Activated gamma-delta T cell (primary cell): ENCODE measurements around the gene SHROOM3.
"Not testable (repeated sequence)": the region's sequence is repeated elsewhere in the genome, so short reads cannot be mapped to it uniquely, and the experiment has no call there.

Experiments
- DNase-seq: peaks from one replicate; lab custom pipeline; 2025; lab: John Stamatoyannopoulos, UW

Gene SHROOM3

DNA sequence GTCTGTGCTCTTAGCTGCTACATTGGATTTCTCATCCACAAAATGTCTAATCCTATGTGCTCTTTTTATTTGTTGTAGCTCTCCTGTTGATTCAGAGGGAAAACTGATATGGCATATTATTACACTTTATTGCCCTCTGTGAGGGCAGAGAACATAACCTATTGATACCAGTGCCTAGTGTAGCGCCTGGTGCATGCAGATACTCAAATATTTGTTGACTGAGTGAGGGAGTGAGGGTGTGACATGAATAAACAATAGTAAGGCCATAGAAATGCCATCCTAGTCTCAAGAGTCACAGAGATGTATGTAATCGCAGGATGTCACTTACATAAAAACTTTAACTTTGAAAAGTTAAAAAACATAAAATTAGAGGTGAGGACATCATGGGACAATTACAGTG is 159.1 kb downstream of the SHROOM3 start:
- no peak for DNase-seq

DNA sequence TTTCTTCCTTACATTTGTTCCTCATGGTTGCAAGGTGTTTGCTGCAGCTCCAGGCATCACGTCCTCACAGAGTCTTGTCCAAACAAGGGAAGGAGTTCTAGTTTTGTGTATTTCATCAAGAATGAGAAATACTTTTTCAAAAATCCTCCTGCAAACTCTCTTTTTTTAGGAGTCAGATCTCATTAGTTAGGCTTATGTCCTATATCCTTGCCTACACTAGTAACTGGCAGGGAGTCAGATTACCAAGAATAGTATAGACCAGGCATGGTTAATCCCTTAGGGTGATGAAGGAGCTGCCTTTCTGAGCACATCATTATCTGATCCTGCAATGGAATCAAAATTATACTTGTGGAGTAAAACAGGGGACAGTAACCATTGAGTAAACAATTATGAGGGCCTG is 160.4 kb downstream of the SHROOM3 start:
- no peak for DNase-seq

DNA sequence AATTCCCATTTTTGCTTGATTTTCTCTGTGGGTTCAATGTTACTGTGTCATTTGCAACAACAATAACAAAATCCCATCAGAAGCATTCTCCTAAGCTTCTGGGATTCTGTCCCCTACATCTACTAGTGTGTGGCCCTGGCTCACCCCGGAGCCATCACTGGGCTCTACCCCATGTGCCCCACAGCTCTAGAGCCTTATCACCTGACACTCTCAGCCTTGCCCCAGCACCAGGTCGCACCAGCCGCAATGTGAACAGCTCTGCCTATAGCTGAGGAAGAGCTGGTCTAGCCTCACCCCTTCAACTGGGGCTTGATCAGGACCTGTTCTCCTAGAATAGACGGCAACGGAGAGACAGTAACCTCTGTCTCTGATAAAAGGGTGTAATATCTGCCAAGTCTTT is 161.7 kb downstream of the SHROOM3 start:
- no peak for DNase-seq

DNA sequence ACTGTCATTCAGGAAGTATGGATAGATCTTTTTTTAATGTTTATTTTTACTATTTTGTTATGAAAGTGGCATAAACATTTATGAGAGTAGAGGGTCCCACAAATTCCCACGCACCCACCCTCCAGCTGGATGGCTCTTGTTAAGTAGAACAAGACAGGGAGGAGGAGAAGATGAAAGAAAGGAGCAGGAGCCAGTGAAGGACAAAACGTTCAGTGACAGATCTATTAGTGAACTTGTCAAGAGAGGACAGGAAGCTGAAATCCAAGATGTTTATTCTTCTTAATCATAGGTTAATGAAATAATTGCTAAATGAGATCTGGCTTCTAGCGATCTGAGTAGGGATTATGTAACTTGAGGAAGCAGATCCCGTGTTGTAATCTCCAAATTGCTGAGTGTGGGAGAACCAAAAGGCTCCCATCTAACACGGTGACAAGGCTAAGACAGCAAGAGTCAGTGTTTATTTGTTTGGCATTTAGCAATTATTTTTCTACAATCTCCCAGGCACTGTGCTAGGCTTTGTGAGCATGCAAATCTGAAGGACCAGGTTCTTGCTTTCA is 162.5 kb downstream of the SHROOM3 start:
- DNase-seq = no peak

DNA sequence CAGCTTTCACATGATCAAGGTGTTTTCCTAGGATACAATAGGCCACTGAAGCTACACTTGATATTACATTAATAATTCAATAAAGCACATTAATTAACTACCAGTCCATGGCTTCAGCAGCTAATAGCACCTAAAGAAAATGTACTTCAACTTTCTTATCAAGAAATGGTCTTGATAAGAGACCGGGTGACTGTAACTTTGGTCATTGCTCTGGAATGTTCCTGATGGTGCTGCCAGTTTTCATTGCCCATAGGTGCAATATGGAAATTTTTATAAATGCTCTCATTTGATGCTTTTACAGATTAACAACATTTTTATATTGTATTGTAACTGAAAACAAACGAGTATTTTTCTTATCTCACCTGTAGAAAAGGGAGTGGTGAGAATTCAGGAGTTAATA is 165.4 kb downstream of the SHROOM3 start:
- no peak for DNase-seq

DNA sequence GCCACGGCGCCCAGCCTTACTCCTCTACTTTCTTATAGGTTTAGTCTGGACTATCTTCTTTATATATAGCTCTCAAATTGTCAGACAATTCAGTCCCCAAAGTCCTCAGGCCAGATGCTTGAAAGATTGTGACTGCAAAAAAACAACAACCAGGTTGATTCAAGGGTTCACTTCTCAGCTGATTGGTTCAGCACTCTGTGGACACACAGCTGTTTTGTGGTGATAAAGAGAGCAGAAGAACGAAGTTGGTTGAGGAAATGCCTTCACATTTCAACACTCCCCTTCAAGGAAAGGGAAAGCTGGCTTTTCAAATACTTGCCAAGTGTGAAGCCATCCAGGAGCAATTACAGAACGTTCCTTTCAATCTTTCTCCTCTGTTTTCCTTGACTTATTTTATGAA is 166.8 kb downstream of the SHROOM3 start:
- DNase-seq = no peak

DNA sequence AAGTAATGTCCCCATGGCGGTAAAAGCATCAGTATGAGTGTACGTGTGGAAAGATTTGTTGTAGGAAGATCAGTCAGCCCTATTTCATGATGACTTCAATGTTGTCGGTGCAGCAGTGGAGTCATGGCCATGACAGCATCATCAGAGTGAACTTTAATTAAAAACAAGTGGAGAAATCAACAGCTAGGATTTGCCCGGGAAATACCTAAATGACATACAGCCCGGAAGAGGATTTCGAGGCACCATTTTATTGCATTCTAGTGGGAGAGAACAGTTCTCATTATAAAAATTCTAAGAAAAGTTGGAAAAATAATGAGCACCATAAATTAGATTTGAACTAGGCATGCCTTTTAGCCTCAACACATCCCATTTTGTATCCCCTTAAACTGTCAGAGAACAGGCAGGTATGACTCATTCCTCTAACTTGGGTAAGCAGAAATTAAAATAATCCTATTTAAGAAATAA is 170.1 kb downstream of the SHROOM3 start:
- no peak for DNase-seq

DNA sequence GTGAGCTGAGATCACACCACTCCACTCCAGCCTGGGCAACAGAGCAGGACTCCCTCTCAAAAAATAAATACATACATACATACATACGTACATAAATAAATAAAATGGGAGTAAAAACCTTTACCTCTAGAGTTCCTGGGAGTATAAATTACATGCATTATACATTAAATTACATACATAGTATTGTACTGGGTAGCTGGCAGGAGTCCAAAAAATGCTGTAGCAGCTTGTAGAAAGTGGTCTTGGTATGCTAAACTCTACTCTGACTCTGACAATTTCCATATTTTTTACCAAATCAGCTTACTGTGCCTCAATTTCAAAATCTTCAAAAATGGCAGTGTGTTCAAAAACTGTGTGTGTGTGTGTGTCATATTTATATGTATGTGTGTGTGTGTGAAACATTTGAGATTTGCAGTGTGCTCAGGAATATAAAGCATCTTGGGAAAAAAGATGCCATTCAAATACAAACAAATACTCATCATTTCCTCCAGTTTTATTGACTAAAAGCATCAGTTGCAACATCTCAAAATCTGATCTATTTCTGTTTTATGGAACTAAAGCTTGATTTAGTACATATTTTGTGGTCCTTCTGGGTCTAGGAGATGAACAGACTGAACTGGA is 171.7 kb downstream of the SHROOM3 start:
- DNase-seq = no peak

DNA sequence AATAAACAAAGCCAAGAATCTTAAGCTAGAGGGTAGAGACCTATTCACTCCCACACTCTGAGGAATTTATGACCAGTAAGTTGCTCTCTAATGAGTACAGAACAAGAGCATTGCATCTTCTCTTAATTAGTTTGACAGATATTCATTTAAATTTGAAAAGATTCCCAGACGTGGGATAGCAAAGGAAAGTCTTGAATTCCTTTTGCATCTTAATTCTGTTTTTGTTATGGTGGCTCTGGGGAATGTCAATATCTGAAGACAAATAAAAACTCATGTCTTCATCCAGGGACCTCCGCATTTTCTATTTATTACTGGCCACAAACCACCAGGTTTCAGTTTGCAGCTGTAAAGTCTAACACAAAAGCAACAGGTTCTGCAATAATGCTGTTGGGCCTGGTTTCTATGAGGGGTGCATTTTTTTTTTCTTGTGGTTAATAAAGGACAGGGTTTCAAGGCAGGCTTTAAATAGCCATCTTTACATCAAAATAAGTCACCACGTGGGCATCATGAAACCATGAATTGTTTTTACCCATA is 172.3 kb downstream of the SHROOM3 start:
- no peak for DNase-seq

DNA sequence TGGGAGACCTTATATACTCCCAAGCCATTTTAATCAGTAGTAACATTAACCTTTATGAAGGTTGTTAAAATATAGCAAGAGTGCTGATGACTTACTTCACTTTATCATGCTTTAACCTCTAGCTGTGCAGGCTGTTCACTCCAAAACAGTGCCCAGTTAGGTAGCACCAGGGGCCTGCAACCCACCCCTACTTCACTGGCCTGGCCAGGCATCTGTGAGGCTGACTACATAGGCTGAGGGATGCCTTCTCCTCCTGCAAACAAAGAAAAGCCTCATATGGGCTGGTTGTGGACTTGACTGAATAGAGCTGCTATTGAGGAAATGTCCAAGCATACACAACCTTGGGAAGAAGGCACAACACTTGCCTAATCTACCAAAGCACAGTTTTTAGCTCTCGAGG is 172.8 kb downstream of the SHROOM3 start:
- DNase-seq = no peak

DNA sequence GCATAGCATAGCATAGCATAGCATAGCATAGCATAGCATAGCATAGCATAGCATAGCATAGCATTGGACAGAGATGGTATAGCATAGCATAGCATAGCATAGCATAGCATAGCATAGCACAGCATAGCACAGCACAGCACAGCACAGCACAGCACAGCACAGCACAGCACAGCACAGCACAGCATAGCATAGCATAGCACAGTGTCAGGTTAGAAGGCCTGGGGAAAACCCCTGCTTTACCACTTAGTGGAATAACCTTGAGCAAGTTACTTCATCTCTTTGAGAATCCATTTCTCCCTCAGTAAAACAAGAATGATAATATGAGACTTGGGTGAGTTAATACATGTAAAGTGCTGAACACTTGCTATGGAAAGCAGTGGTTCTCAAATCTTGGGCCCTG is 173.5 kb downstream of the SHROOM3 start:
- DNase-seq = not testable (repeated sequence)

DNA sequence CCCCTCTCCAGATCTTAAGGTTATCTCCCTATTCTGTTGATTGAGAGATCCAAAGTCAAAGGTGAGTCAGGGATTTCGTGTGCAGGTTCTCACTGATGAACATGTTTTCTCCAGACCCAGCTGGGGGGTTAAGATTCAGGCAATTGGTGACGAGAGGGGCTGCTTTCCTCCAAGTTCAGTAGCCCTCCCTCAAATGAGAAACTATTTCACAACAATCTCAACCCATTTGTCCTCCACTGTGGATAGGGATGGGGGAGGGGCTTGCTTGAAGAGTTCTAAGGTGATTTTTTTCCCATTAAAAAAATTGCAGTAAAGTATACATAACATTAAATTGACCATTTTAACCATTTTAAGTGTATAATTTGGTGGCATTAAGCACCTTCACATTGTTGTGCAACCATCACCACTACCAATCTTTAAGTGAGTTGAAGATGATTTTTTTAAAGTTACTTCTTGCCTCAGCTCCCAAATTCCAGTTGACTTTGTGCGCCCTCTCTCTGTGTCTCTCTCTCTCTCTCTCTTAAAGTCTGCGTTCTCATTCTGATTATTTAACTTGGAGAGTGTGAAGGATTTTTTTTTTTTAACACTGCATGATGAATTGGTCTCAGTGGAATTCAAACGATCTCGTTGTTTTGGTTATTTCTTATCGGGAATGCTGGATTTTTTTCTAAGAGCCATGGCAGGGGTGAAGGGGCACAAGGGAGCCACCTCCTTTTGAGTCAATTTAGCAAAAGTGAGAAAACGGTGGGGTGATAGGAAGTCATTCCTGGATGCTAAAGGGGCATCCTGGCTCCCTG is 175.9 kb downstream of the SHROOM3 start:
- no peak for DNase-seq

DNA sequence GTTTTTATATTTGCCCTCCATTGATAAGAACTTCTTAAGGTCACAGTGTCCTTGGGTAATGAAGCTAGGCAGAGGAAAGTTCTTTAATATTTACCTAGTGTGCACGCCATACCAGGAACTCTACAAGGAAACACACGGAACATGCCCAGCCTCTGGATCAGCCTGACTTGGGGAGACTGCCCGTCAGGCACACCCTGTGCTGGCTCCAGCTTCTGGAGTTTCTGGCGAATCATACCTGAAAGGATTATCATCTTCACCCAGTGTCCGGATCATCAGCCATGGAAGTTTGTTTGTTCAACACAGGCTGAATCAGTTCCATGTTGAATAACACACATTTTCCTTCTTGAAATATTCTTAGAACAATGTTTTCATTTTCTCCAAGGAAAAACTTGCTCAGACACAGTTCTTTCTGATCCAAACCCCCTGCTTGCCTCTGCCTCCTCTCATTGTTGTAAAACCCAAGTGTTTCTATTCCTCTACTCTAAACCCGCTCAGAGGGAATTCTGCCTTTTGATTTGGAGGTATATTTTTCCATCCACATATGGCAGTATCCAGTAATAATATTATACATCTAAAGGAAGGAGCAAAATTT is 176.7 kb downstream of the SHROOM3 start:
- no peak for DNase-seq

DNA sequence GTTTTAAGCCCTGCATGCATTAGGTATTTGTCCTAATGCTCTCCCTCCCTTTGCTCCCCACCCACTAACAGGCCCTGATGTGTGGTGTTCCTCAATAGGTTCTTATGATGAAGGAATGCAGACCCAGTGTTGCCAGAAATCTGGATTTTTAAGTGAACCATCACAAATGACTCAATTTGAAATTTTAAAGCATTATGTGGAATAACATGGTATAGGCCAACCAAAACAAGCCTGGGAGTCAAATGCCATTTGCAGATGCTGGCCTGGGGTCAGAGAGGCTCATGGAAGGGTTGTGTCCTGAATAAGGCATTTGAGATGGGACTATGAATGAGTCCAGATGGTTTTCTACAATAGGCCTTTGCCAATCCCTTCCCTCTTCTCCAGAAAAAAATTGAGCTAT is 179.6 kb downstream of the SHROOM3 start:
- DNase-seq = no peak

DNA sequence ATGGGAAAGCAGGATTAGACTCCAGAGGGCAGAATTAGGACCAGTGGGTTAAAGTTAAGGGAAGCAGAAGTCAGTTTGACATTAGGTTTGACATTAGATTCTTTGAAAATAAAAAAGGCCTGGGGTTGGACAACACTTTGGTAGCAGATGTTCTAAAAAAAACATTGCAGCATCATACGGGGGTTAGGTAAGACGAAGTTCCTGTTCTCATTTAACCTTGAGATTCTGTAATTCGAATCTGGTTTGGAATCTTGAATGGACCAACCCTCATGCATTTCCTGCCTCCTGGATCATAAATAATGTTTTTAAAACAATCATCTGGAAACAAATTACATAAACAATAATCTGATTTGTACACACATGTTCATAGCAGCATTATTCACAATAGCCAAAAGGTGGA is 181.0 kb downstream of the SHROOM3 start:
- DNase-seq = no peak

DNA sequence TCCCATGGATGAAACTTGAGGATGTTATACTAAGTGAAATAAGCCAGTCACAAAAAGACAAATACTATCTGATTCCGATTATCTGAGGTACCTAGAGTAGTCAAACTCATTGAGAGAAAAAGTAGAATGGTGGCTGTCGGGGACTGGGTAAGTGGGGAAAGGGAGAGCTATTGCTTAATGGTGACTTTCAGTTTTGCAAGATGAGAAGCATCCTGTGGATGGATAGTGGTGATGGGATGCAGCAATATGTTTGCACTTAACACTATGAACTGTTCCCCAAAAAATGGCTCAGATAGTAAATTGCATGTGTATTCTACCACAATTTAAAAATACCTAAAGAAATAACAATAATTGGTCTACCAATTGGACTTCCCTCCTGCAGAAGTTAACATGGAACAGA is 181.5 kb downstream of the SHROOM3 start:
- no peak for DNase-seq

DNA sequence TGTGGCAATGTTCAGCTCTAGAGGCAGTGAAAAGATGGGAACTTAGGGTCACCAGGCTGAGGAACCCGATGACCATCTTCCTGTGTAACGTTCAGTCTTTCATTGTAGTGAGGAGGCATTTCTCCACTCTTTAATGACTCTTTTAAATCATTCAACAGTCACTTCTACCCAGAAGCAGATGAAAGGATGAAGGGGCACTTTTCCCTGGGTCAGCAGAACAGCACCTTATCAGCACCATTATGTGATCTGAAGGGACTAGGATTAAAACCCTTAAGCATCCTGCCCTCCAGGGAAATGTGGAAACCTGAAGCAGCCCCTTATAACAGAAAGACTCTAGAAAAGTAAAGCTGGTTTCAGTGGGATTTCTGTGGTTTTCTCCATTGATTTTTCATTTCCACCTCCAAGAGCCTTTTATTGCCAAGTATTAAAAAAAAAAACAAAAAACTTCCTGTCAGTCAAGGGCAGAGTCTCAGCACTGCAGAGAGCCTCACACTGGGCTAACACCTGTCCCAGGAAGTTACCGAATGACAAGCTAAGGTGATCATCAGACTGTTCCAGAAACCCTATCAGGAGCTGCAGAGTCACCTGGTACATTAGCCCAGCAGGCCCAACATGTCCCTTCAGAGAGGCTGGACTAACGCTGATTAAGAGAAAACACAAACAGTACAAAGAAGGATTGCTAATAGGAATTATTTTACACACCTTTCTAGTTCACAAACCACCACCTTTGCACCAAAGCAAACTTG is 185.9 kb downstream of the SHROOM3 start:
- no peak for DNase-seq

DNA sequence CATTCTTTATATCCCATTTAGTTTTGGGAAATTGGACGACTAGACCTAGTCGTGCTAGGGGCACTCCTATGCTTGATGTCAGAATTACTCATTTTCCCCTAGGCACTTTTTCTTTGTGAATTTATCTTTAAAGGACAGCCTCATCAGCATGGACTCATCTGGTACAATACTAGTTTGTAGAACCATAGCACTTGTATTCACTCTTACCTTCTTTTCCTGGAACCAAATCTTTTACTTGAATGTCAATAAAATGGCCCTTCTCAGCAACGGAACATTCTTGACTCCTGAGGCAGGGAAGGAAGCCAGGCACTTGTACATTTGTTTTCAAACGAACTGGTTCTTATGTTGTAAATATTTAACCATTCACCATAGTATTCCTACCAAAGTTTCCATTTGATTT is 187.1 kb downstream of the SHROOM3 start:
- no peak for DNase-seq

DNA sequence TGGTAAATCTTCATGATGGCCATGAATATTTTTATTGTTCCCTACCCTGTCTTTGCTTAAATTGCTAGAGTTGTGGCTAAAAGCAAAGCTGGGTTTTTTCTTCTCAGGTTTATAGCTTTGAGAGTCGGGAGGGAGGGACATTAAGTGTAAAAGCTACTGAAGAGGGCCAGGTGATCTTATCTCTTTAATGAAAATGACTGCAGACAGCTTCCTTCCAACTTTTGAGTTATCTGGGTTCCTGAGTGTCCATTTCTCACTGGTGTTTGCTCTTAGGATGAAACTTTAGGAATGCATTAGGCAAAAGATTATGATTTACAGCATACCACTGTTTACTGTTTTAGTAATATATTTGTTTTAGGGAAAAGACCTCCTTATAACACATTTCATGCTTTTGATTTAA is 187.7 kb downstream of the SHROOM3 start:
- DNase-seq = no peak

DNA sequence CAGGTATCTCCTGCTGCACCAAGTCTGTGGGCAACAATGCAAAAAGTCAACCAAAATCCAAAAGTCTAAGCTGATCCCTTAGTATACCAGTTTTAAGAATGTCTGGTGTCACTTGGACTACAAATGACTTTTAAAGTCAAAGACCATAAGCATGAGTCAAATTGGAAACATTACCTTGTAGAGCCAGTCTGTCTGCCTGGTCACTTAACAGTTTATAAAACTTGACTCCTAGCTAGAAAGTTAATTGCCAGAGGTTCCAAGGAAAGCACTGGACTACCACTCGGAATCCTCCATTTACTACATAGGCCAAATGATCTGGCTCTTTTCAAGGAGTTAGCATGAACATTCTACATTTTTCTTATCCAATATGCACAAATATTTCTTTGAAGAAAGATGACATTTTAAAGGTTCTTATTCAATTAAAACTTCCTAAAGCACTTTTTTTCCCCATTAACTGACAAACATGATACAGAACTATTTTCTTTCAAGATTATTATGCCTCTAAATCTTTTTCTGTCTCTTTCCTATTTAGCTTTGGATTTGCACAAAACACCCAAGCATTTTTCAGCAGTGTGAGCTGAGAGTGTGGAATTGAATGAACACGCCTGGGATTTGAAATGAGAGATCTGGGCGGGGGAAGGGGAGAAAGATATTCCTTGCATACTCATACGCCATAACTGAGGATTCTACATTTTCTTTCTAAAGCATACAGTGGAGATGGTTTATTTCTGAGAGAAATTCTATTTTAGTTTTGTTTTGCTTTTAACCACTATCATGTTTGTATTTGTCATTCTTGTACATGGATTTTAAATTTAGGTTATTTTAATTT is 188.4 kb downstream of the SHROOM3 start:
- no peak for DNase-seq

DNA sequence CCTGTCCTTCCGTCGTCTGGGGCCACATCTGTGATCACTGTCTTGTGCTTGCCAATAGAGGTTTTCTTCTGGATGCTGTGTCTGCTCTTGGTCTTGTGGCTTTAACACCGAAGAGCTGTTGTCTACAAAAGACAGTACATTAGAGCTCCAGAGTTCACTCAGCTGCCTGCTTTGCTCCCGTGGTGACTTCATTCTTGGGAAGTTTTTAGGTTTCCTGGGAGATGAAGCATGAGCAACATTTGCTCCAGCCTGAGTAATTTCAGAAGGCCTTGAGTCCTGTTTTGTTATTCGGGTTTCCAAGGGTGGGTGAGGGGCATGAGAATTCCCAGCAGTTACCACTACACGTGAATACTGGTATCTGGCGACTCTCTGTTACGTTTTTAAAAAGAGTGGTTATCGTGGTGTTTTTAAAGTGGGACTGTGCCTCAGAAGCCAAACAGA is 189.2 kb downstream of the SHROOM3 start:
- no peak for DNase-seq
